HepG2 (cell line): ENCODE data around the gene VAMP8. TPM values are rescaled to one million over a fixed set of nuclear protein-coding genes. Genes with fewer than 3 reads are reported as not detected.

Experiments
- CENPX ChIP-seq: sonication (generic); formaldehyde crosslinking; IDR thresholded peaks from 2 replicates; pipeline ENCODE4 v1.9.0; 2021; ENCODE audit warnings: mild to moderate bottlenecking, missing genetic modification reagents, moderate library complexity
- CSRNP1 ChIP-seq: sonication (generic); formaldehyde crosslinking; IDR thresholded peaks from 2 replicates; pipeline ENCODE4 v1.8.1; 2023; ENCODE audit warnings: mild to moderate bottlenecking, missing genetic modification reagents
- FOSL2 ChIP-seq: sonication (generic); formaldehyde crosslinking; IDR thresholded peaks from 2 replicates; pipeline ENCODE4 v1.4.0; 2020; ENCODE audit warnings: missing genetic modification reagents
- GATA4 ChIP-seq: sonication (generic); IDR thresholded peaks from 2 replicates; pipeline ENCODE4 v1.6.1; 2016; ENCODE audit warnings: antibody characterized with exemption, low read depth, borderline replicate concordance
- HINFP ChIP-seq: sonication (generic); formaldehyde crosslinking; IDR thresholded peaks from 2 replicates; pipeline ENCODE4 v1.4.0; 2020; ENCODE audit warnings: low read depth, mild to moderate bottlenecking, missing genetic modification reagents
- IRF2 ChIP-seq: IDR thresholded peaks from 2 replicates; pipeline ENCODE4 v1.6.1; 2018; ENCODE audit warnings: missing genetic modification reagents, missing compliant biosample characterization
- JUND ChIP-seq: sonication (generic); formaldehyde crosslinking; IDR thresholded peaks from 2 replicates; pipeline ENCODE4 v1.8.0; 2022; ENCODE audit warnings: mild to moderate bottlenecking, missing genetic modification reagents
- MTF2 ChIP-seq: sonication (generic); formaldehyde crosslinking; IDR thresholded peaks from 2 replicates; pipeline ENCODE4 v1.5.0; 2020; ENCODE audit warnings: missing genetic modification reagents, borderline replicate concordance
- NONO ChIP-seq, 2 experiments: fragments of 450-650 bp in 1 of 2; sonication (generic) in 1 of 2; formaldehyde crosslinking in 1 of 2; IDR thresholded peaks in 1 of 2; conservative IDR thresholded peaks in 1 of 2; 2 replicates each; pipeline versions ENCODE4 v1.6.1 to v1.8.0; 2017 to 2022; ENCODE audit warnings: mild to moderate bottlenecking in 1 of 2, missing genetic modification reagents in 1 of 2, moderate library complexity in 1 of 2
- PBX3 ChIP-seq: sonication (generic); formaldehyde crosslinking; IDR thresholded peaks from 2 replicates; pipeline ENCODE4 v1.8.1; 2023; ENCODE audit warnings: missing genetic modification reagents, inconsistent platforms, borderline replicate concordance
- RBFOX2 ChIP-seq: fragments of 200-400 bp; formaldehyde crosslinking; IDR thresholded peaks from 2 replicates; pipeline ENCODE4 v1.6.1; 2017; ENCODE audit warnings: low read depth, mild to moderate bottlenecking, low read length
- RBM22 ChIP-seq: fragments of 200-400 bp; formaldehyde crosslinking; optimal IDR thresholded peaks from 2 replicates; pipeline ENCODE3; 2017; ENCODE audit warnings: mild to moderate bottlenecking, low read length, moderate library complexity
- REPIN1 ChIP-seq: sonication (generic); formaldehyde crosslinking; IDR thresholded peaks from 2 replicates; pipeline ENCODE4 v1.8.0; 2022; ENCODE audit warnings: missing genetic modification reagents, low read depth, mild to moderate bottlenecking, borderline replicate concordance
- UBTF ChIP-seq: sonication (generic); formaldehyde crosslinking; IDR thresholded peaks from 2 replicates; pipeline ENCODE4 v1.4.0; 2020; ENCODE audit warnings: mild to moderate bottlenecking, missing genetic modification reagents
- ZBTB25 ChIP-seq: IDR thresholded peaks from 2 replicates; pipeline ENCODE4 v1.6.1; 2018; ENCODE audit warnings: missing genetic modification reagents
- ZNF143 ChIP-seq: sonication (generic); formaldehyde crosslinking; IDR thresholded peaks from 2 replicates; pipeline ENCODE4 v1.4.0; 2020; ENCODE audit warnings: missing genetic modification reagents
- ZNF484 ChIP-seq: sonication (generic); formaldehyde crosslinking; IDR thresholded peaks from 2 replicates; pipeline ENCODE4 v1.5.1; 2020; ENCODE audit warnings: mild to moderate bottlenecking, low read depth, missing genetic modification reagents, borderline replicate concordance
- ZNF547 ChIP-seq: sonication (generic); formaldehyde crosslinking; IDR thresholded peaks from 2 replicates; pipeline ENCODE4 v1.5.1; 2020; ENCODE audit warnings: mild to moderate bottlenecking, missing genetic modification reagents
- ZNF724P ChIP-seq: sonication (generic); formaldehyde crosslinking; IDR thresholded peaks from 2 replicates; pipeline ENCODE4 v1.8.0; 2022; ENCODE audit warnings: missing genetic modification reagents, borderline replicate concordance
- ZNF891 ChIP-seq: sonication (generic); formaldehyde crosslinking; IDR thresholded peaks from 2 replicates; pipeline ENCODE4 v1.5.0; 2020; ENCODE audit warnings: mild to moderate bottlenecking, missing genetic modification reagents
- polyA plus RNA-seq, 8 experiments: library from polyadenylated mRNA; depleted of rRNA in 3 of 8; stranded (reverse) in 7 of 8; unstranded in 1 of 8; fragments of >200 nt; fragmentation: Illumina TruSeq in 4 of 8; extraction: Trizol in 4 of 8; gene quantifications; 2 replicates each; pipeline versions ENCODE4 v1.2.1 to v1.2.3, GENCODE V29; 2011 to 2016; ENCODE audit warnings: low read depth in 4 of 8, missing spikeins in 1 of 8, mixed read lengths in 1 of 8; ENCODE audit not compliant: insufficient read depth in 1 of 8
- total RNA-seq, 5 experiments: library from RNA; depleted of rRNA; stranded (reverse); fragments of >200 nt; fragmentation: Illumina TruSeq; extraction: Trizol; gene quantifications; 2 replicates each; pipeline ENCODE4 v1.2.3, GENCODE V29; 2016; ENCODE audit warnings: low read depth in 1 of 5

The VAMP8 gene
- total and polyA plus RNA-seq, 2 of the 13 experiments (the other 11 are each of a cell fraction or from before 2014, with no cell fraction given), result 83.3 to 157 TPM

GRCh38 chr2:85611705-85612587 lies 34.6 kb downstream of the VAMP8 start, which contains the start of gene C2orf68 (continued):
- TF ChIP-seq MTF2 (CRISPR knock-in tag), result no peak
- TF ChIP-seq ZBTB25 (CRISPR knock-in tag), result peak; percentile 73; the same call in 1 of the 2 replicates
- TF ChIP-seq ZNF724P (CRISPR knock-in tag), result peak; percentile 86; the same call in 1 of the 2 replicates
- no peak for TF ChIP-seq ZNF484 (CRISPR knock-in tag)
- no peak for TF ChIP-seq RBM22
- TF ChIP-seq CSRNP1 (CRISPR knock-in tag), result 0 out of 2 replicates have a peak, but pooled peaks have one; percentile 37
- TF ChIP-seq NONO (IDR thresholded peaks at IDR 0.05), result no peak
- TF ChIP-seq NONO (CRISPR knock-in tag; conservative IDR thresholded peaks at IDR 0.05), result peak; percentile 72
- TF ChIP-seq PBX3 (CRISPR knock-in tag), result no peak
- peak; percentile 95; the same call in 1 of the 2 replicates for TF ChIP-seq ZNF891 (CRISPR knock-in tag)
- TF ChIP-seq REPIN1, result no peak
- TF ChIP-seq FOSL2 (CRISPR knock-in tag), result peak; percentile 58
- TF ChIP-seq ZNF143 (CRISPR knock-in tag), result peak; percentile 72
- peak; percentile 94 for TF ChIP-seq ZNF547 (CRISPR knock-in tag)
- TF ChIP-seq JUND (CRISPR knock-in tag), result no peak
- TF ChIP-seq CENPX (CRISPR knock-in tag), result no peak
- TF ChIP-seq IRF2 (CRISPR knock-in tag), result peak; percentile 80
- peak; percentile 87 for TF ChIP-seq UBTF (CRISPR knock-in tag)
- TF ChIP-seq HINFP (CRISPR knock-in tag), result 0 out of 2 replicates have a peak, but pooled peaks have one; percentile 45
- TF ChIP-seq GATA4, result peak; percentile 49; the same call in 1 of the 2 replicates
- TF ChIP-seq RBFOX2, result peak; percentile 98
